Measurements from ENCODE around the gene APEH. TPM values are rescaled to one million over a fixed set of nuclear protein-coding genes. Genes with fewer than 3 reads are reported as not detected.
A peak's percentile ranks its signal among the peaks of the same experiment; 100 is the strongest.

APEH gene
- total and polyA plus RNA-seq, 3 donors from 2014 or later: 72.3 to 94.5 (median 76.7) TPM

DNA sequence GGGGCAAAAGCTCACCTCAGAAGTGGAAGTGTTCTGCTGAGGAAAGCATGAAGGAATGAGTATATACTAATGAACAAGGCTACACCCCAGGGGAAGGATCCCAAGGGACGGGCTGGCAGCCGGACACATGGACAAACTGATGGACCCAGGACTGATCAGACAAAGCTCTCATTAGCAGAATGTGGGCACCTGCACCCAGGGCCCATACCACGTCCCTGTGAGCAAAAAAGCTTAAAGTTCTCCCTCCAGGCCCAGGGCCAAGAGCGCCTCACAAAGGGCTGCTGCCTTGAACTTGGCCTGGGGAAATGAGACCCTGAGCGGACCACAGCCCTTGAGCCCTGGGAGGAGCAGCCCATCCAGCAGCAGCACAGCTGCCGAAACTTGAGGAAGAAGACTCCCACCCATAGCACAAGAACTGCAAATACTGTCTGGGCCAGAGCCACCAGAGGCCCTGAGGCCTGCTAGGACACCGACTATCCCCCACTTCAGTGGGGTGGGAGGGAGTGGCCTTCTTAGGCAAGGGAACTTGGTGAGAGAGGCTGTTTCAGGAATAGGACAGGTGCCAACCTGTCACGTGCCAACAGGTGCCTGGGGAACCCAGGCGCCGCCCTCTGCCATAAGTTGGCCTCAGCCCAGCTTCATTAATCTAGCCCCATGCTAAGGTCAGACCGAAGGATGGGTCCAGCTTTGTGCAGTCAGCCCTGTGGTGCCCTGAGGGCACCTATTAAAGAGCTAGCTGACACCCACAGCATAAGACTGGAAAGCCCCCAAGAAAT lies 51.9 kb downstream of the APEH start:
- no peak overlapping the region for H3K4me3 ChIP-seq
- H3K27ac ChIP-seq: peak overlapping the region in 1 of 2 donors; percentile 25
- H3K36me3 ChIP-seq (ENCODE audit: low read depth, missing control alignments): no peaks in the 10 kb centered on the region
- no peak for DNase-seq
- 74 to 79% methylated on average over 7 to 11 of the region's 11 CpGs for WGBS, 2 donors
- H3K27me3 ChIP-seq: no peaks in the 10 kb centered on the region
- TF ChIP-seq POLR2A (IDR thresholded peaks at IDR 0.05): no peak
- TF ChIP-seq, protein P1, sequence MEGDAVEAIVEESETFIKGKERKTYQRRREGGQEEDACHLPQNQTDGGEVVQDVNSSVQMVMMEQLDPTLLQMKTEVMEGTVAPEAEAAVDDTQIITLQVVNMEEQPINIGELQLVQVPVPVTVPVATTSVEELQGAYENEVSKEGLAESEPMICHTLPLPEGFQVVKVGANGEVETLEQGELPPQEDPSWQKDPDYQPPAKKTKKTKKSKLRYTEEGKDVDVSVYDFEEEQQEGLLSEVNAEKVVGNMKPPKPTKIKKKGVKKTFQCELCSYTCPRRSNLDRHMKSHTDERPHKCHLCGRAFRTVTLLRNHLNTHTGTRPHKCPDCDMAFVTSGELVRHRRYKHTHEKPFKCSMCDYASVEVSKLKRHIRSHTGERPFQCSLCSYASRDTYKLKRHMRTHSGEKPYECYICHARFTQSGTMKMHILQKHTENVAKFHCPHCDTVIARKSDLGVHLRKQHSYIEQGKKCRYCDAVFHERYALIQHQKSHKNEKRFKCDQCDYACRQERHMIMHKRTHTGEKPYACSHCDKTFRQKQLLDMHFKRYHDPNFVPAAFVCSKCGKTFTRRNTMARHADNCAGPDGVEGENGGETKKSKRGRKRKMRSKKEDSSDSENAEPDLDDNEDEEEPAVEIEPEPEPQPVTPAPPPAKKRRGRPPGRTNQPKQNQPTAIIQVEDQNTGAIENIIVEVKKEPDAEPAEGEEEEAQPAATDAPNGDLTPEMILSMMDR (IDR thresholded peaks at IDR 0.05): no peak
- intact Hi-C loops (cut with DNase I; ENCODE audit: low total_unique reads): no loop called here
- no peaks in the 10 kb centered on the region for H3K9me3 ChIP-seq
- peaks cover 17% of the 10 kb centered on the region for H3K4me1 ChIP-seq

DNA sequence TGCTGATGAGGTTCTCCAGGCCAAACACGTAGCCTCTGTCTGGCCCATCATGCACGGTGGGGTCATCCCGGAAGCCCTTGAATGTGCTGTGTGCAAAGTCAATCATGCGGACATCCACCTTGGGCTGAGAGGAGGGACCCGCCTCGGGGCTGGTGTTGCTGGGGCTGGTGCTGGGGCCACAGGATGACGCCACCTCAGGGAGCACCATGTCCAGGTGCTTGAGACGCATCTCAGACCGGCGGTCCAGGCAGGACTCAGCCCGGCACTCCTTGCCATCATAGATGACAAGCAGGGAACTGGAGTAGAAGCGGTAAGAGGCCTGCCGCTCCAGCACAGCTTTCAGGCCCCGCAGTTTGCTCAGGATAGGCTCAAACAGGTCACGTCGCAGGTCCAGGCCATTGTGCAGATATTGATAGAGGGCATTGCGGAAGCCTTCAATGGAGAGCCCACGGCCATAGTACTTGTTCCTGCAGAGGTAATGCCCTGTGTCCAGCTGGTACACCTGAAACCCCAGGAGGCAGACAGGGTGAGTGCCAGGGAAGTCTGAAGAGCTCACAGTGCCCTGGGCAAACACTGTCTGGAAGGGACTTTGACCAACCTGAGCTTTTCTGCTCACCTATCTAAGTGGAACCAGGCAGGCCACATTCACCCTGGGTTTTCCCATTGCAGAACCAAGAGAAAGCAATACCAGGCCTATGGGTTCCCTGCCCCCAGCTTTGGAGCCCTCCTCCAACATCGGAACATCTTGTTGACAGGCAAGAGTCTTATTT lies 53.2 kb downstream of the APEH start:
- Histone ChIP-seq H3K4me1 (peaks cover 16% of the 10 kb centered on the region), H3K27ac (no peak overlapping the region), H3K9me3 (no peaks in the 10 kb centered on the region), H3K27me3 (no peaks in the 10 kb centered on the region), H3K36me3 (ENCODE audit: low read depth, missing control alignments) (no peaks in the 10 kb centered on the region), H3K4me3 (no peak overlapping the region)
- intact Hi-C loops (cut with DNase I; ENCODE audit: low total_unique reads): no loop called here
- 69 to 87% methylated on average over 4 to 19 of the region's 19 CpGs for WGBS, 2 donors
- no peak for TF ChIP-seq POLR2A (IDR thresholded peaks at IDR 0.05)
- TF ChIP-seq, protein P1 (IDR thresholded peaks at IDR 0.05): no peak
- DNase-seq: peak; percentile 12

DNA sequence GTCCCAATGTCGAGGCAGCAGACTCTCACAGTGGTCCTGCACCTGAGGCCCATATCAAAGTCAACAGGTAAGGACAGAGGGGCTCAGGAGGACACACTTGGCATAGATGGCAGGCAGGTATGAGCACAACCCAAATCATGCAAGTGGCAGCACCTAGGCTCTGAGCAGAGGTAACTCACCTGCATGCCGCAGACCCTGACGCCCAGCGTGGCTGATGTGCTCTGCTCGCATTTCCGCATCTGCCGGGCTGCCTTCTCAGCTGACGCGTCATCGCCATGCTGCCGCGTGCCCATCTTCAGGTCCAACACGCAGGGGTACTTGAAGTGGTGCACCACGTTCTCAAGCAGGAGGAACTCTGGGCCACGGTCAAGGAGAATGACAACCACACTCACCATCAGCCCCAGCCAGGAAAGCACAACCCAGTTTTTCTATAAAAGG lies 53.8 kb downstream of the APEH start:
- DNase-seq: no peak
- H3K27ac ChIP-seq: no peak overlapping the region
- H3K36me3 ChIP-seq (ENCODE audit: low read depth, missing control alignments): no peaks in the 10 kb centered on the region
- intact Hi-C loops (cut with DNase I; ENCODE audit: low total_unique reads): no loop called here
- WGBS, 2 donors: 91% methylated on average over 5 to 15 of the region's 15 CpGs
- H3K4me1 ChIP-seq: peaks cover 10% of the 10 kb centered on the region
- no peaks in the 10 kb centered on the region for H3K27me3 ChIP-seq
- no peaks in the 10 kb centered on the region for H3K9me3 ChIP-seq
- no peak overlapping the region for H3K4me3 ChIP-seq
- no peak for TF ChIP-seq POLR2A (IDR thresholded peaks at IDR 0.05)
- TF ChIP-seq, protein P1 (IDR thresholded peaks at IDR 0.05): no peak

- TF ChIP-seq, protein P1 (IDR thresholded peaks at IDR 0.05): no peak
- no peak for TF ChIP-seq POLR2A (IDR thresholded peaks at IDR 0.05)
- WGBS, 2 donors: 94 to 98% methylated on average over 4 of the region's 4 CpGs
- peak; percentile 5 for DNase-seq
- Histone ChIP-seq H3K27me3 (no peaks in the 10 kb centered on the region), H3K36me3 (ENCODE audit: low read depth, missing control alignments) (no peaks in the 10 kb centered on the region), H3K9me3 (no peaks in the 10 kb centered on the region), H3K4me1 (no peaks in the 10 kb centered on the region), H3K27ac (no peak overlapping the region), H3K4me3 (no peak overlapping the region)
- intact Hi-C loops (cut with DNase I; ENCODE audit: low total_unique reads): no loop called here
Measured at GRCh38 chr3:49729966-49730609, 55.9 kb downstream of the APEH start.

All from testis (tissue), 3 donors.